ENCODE results near the gene CEP57L1.

DNA sequence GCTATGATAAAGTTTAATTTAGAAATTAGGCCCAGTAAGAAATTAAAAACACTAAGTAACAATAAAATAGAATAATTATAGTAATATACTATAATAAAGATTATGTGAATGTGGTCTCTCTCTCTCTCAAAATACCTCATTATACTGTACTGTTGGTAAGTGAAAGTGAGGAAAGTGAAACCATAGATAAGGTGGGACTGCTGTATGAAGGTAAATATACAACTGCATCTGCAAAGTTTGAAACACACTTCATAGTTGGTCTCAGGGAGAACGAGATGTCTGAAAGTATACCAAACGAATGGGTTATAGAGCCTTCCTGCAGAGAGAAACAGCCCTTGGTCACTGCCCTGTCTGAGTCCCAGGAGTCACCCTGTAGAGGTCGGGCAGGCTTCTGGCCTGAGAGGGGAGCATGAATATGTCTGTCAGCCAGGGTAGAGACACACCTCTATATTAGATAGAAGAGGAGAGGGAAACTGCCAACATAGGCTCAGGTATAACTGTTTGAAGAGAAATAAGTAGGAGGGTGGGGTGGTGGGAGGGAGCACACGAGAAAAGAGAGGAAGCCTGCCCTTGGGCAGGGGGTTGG lies 32.4 kb upstream of the CEP57L1 start:
- TF ChIP-seq HOXB6 (CRISPR knock-in tag; IDR thresholded peaks at IDR 0.05; ENCODE audit: borderline replicate concordance) (no peak), NCOR1 (IDR thresholded peaks at IDR 0.05) (no peak), TEAD4 (IDR thresholded peaks at IDR 0.05; ENCODE audit: low read length) (no peak), TEAD4 (CRISPR knock-in tag; IDR thresholded peaks at IDR 0.05; ENCODE audit: borderline replicate concordance) (no peak), FOS (IDR thresholded peaks at IDR 0.05; ENCODE audit: extremely low read depth, insufficient read length) (no peak), PYGO2 (tag; IDR thresholded peaks at IDR 0.05) (no peak), CBX1 (IDR thresholded peaks at IDR 0.05; ENCODE audit: low read depth) (no peak), SMAD1 (IDR thresholded peaks at IDR 0.05; ENCODE audit: low read depth, low read length, partially characterized antibody) (no peak), ETV6 (IDR thresholded peaks at IDR 0.05; ENCODE audit: borderline replicate concordance in 1 of 2, low read depth in 2 of 2, low read length in 1 of 2) (no peak), ETV6 (CRISPR knock-in tag; IDR thresholded peaks at IDR 0.05; ENCODE audit: borderline replicate concordance) (no peak), ATF1 (CRISPR knock-in tag; IDR thresholded peaks at IDR 0.05) (no peak), ATF1 (tag; IDR thresholded peaks at IDR 0.05) (no peak)
- TF ChIP-seq, protein P1, sequence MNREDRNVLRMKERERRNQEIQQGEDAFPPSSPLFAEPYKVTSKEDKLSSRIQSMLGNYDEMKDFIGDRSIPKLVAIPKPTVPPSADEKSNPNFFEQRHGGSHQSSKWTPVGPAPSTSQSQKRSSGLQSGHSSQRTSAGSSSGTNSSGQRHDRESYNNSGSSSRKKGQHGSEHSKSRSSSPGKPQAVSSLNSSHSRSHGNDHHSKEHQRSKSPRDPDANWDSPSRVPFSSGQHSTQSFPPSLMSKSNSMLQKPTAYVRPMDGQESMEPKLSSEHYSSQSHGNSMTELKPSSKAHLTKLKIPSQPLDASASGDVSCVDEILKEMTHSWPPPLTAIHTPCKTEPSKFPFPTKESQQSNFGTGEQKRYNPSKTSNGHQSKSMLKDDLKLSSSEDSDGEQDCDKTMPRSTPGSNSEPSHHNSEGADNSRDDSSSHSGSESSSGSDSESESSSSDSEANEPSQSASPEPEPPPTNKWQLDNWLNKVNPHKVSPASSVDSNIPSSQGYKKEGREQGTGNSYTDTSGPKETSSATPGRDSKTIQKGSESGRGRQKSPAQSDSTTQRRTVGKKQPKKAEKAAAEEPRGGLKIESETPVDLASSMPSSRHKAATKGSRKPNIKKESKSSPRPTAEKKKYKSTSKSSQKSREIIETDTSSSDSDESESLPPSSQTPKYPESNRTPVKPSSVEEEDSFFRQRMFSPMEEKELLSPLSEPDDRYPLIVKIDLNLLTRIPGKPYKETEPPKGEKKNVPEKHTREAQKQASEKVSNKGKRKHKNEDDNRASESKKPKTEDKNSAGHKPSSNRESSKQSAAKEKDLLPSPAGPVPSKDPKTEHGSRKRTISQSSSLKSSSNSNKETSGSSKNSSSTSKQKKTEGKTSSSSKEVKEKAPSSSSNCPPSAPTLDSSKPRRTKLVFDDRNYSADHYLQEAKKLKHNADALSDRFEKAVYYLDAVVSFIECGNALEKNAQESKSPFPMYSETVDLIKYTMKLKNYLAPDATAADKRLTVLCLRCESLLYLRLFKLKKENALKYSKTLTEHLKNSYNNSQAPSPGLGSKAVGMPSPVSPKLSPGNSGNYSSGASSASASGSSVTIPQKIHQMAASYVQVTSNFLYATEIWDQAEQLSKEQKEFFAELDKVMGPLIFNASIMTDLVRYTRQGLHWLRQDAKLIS (CRISPR knock-in tag; IDR thresholded peaks at IDR 0.05), result no peak
- TF ChIP-seq, protein P2, sequence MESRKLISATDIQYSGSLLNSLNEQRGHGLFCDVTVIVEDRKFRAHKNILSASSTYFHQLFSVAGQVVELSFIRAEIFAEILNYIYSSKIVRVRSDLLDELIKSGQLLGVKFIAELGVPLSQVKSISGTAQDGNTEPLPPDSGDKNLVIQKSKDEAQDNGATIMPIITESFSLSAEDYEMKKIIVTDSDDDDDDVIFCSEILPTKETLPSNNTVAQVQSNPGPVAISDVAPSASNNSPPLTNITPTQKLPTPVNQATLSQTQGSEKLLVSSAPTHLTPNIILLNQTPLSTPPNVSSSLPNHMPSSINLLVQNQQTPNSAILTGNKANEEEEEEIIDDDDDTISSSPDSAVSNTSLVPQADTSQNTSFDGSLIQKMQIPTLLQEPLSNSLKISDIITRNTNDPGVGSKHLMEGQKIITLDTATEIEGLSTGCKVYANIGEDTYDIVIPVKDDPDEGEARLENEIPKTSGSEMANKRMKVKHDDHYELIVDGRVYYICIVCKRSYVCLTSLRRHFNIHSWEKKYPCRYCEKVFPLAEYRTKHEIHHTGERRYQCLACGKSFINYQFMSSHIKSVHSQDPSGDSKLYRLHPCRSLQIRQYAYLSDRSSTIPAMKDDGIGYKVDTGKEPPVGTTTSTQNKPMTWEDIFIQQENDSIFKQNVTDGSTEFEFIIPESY (CRISPR knock-in tag; IDR thresholded peaks at IDR 0.05), result no peak
- TF ChIP-seq, protein P3, sequence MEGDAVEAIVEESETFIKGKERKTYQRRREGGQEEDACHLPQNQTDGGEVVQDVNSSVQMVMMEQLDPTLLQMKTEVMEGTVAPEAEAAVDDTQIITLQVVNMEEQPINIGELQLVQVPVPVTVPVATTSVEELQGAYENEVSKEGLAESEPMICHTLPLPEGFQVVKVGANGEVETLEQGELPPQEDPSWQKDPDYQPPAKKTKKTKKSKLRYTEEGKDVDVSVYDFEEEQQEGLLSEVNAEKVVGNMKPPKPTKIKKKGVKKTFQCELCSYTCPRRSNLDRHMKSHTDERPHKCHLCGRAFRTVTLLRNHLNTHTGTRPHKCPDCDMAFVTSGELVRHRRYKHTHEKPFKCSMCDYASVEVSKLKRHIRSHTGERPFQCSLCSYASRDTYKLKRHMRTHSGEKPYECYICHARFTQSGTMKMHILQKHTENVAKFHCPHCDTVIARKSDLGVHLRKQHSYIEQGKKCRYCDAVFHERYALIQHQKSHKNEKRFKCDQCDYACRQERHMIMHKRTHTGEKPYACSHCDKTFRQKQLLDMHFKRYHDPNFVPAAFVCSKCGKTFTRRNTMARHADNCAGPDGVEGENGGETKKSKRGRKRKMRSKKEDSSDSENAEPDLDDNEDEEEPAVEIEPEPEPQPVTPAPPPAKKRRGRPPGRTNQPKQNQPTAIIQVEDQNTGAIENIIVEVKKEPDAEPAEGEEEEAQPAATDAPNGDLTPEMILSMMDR (IDR thresholded peaks at IDR 0.05 in 2 of 3, conservative IDR thresholded peaks at IDR 0.05 in 1 of 3; ENCODE audit: insufficient read depth in 2 of 3, low read depth in 1 of 3, low read length in 3 of 3), result no peak
- TF ChIP-seq, protein P4, sequence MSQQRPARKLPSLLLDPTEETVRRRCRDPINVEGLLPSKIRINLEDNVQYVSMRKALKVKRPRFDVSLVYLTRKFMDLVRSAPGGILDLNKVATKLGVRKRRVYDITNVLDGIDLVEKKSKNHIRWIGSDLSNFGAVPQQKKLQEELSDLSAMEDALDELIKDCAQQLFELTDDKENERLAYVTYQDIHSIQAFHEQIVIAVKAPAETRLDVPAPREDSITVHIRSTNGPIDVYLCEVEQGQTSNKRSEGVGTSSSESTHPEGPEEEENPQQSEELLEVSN (IDR thresholded peaks at IDR 0.05; ENCODE audit: borderline replicate concordance in 1 of 2, extremely low read depth in 1 of 2, insufficient read depth in 1 of 2, insufficient read length in 1 of 2, low read depth in 1 of 2, low read length in 1 of 2, poor library complexity in 1 of 2, severe bottlenecking in 1 of 2), result no peak
- TF ChIP-seq, protein P5, sequence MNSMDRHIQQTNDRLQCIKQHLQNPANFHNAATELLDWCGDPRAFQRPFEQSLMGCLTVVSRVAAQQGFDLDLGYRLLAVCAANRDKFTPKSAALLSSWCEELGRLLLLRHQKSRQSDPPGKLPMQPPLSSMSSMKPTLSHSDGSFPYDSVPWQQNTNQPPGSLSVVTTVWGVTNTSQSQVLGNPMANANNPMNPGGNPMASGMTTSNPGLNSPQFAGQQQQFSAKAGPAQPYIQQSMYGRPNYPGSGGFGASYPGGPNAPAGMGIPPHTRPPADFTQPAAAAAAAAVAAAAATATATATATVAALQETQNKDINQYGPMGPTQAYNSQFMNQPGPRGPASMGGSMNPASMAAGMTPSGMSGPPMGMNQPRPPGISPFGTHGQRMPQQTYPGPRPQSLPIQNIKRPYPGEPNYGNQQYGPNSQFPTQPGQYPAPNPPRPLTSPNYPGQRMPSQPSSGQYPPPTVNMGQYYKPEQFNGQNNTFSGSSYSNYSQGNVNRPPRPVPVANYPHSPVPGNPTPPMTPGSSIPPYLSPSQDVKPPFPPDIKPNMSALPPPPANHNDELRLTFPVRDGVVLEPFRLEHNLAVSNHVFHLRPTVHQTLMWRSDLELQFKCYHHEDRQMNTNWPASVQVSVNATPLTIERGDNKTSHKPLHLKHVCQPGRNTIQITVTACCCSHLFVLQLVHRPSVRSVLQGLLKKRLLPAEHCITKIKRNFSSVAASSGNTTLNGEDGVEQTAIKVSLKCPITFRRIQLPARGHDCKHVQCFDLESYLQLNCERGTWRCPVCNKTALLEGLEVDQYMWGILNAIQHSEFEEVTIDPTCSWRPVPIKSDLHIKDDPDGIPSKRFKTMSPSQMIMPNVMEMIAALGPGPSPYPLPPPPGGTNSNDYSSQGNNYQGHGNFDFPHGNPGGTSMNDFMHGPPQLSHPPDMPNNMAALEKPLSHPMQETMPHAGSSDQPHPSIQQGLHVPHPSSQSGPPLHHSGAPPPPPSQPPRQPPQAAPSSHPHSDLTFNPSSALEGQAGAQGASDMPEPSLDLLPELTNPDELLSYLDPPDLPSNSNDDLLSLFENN (IDR thresholded peaks at IDR 0.05; ENCODE audit: low read depth in 2 of 2, low read length in 2 of 2), result no peak
